ENCODE data around the gene SYNJ1.
"Not testable (repeated sequence)": the region's sequence is repeated elsewhere in the genome, so short reads cannot be mapped to it uniquely, and the experiment has no call there.

The SYNJ1 gene

DNA sequence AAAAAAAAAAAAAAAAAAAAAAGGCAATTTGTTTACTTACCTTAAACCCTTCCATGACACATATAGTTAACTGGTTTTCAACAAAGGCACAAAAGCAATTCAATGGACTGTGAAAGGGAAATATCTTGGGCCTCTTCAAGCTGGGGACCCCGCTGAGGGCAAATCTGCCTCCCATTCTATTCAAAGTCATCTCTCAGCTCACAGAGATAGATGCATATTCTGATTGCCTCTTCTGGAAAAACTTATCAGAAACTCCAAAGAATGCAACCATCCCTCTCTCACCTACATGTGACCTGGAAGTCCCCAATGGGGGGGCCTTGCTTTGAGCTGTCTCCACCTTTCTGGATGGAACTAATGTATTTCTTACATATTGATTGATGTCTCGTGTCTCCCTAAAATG lies 12.1 kb upstream of the SYNJ1 start:
- DNase-seq (ENCODE audit: low read depth, low spot score) = no peak

DNA sequence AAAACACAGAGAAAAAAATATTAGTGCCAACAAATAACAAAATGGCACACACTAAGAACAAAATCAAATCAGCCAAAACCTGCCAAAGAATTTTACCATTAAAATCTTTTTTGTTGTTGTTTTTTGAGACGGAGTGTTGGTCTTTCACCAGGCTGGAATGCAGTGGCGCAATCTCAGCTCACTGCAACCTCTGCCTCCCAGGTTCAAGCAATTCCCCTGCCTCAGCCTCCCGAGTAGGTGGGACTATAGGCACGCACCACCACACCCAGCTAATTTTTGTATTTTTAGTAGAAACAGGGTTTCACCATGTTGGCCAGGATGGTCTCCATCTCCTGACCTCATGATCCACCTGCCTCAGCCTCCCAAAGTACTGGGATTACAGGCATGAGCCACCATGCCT lies 8.3 kb upstream of the SYNJ1 start:
- DNase-seq (ENCODE audit: low read depth, low spot score) = not testable (repeated sequence)

DNA sequence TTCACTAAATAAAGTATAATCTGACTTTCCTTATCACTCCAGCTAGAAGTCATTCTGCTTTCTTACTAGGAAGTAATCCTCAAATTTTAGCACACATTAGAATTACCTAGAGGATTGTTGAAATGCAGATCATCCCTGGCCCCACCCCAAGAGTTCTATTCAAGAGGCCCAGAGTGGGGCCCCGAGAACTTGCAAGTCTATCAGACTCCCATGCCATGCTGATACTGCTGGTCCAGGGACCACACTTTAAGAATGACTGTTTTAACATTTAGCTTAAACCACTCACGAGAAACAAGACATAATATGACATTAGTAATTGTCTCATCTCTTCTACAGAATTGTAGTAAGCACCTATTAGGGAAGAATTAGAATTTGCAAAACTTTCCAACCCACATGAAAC lies 7.7 kb upstream of the SYNJ1 start:
- DNase-seq (ENCODE audit: low read depth, low spot score) = no peak

DNA sequence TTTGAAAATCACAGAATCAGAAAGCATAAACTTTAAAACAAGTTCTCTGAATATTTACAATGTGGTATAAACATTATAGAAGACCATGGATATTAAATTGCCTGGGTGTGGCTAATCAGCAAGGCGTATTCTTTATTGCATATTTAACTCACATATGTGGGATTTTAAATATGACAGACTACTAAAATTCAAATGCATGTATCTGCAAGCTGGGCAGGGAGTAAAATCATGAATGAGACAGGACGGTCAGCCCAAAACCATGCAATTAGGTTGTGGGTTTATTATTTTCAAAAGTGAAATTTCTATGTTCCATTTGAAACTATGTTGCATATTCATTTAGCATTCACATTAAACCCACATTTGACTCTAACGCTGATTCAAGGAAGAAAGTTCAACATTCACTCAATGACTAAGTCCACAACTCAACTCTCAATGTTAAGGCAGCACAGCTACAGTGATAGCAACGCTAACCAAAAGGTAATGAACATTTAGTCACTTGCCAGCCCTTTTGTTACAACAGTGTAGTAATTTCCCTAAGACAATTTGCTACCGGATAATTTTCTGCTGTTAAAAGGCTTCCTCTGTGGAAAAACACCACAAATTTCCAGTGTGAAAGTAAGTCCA lies 6.3 kb upstream of the SYNJ1 start:
- no peak for DNase-seq (ENCODE audit: low read depth, low spot score)

DNA sequence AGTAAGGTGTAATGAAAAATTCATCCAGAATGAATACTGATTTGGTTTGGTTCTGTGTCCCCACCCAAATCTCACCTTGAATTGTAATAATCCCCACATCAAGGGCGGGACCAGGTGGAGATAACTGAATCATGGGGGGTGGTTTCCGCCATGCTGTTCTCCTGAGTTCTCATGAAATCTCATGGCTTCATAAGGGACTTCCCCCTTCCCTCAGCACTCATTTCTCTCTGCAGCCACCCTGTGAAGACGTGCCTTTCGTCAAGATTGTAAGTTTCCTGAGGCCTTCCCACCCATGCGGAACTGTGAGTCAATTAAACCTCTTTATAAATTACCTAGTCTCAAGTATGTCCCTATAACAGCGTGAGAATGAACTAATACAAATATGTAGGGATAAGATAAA lies 5.5 kb upstream of the SYNJ1 start:
- DNase-seq (ENCODE audit: low read depth, low spot score) = no peak

DNA sequence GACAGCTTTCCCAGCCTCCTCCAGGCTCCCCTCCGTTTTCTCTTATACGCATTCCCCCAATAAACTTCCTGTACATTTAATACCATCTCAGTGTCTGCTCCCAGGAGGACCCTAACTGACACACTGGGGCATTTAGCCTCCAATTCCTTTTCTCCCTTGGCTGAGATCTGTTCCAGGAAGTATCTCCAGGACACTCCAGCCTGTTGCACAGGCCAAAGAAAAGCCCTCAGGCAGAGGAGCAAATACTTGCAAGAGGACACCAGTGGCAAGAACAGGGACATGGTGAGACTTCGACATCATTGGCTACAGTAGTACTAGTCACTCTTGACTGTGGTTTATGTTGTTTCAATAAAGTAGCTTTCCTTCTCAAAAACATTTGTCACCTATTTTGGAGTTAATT lies 4.7 kb upstream of the SYNJ1 start:
- DNase-seq (ENCODE audit: low read depth, low spot score) = peak; percentile 23

DNA sequence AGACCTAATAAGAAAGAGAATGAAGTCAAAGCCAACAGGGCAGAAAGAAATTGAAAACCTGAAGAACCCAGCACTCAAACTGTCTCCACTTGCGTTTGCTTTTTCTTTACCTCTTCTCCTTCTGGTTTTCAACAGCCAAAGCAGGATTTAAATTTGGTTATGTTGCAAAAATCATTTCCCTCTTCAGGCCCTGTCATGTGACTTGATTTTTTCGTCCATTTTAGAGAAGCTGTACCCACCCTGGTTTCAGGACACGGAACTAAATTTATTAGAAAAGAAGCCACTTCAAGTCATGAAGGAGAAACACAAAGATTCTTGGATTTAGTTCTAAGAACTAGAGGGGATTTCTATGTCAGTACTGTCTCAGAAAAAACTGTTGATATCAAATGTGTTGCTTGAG lies 1.0 kb upstream of the SYNJ1 start:
- no peak for DNase-seq (ENCODE audit: low read depth, low spot score)

DNA sequence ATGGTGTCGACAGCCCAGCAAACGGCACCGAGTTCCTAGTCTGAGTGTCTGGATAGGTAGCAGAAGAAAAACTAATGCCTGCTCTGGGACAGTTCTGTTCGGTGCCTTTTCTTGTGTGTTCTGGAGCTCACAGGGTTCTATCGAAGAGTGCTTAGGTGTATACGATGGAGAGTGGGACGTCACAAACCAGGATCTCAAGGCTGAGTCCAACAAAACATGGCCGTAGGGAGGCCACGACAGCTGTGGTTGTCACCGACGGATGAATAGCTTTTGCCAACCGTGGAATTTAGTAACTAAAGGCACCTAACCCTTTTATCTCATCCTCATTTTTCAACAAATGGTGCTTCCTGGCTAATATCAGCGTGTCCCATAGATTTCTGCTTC lies 635 bp upstream of the SYNJ1 start:
- no peak for DNase-seq (ENCODE audit: low read depth, low spot score)

DNA sequence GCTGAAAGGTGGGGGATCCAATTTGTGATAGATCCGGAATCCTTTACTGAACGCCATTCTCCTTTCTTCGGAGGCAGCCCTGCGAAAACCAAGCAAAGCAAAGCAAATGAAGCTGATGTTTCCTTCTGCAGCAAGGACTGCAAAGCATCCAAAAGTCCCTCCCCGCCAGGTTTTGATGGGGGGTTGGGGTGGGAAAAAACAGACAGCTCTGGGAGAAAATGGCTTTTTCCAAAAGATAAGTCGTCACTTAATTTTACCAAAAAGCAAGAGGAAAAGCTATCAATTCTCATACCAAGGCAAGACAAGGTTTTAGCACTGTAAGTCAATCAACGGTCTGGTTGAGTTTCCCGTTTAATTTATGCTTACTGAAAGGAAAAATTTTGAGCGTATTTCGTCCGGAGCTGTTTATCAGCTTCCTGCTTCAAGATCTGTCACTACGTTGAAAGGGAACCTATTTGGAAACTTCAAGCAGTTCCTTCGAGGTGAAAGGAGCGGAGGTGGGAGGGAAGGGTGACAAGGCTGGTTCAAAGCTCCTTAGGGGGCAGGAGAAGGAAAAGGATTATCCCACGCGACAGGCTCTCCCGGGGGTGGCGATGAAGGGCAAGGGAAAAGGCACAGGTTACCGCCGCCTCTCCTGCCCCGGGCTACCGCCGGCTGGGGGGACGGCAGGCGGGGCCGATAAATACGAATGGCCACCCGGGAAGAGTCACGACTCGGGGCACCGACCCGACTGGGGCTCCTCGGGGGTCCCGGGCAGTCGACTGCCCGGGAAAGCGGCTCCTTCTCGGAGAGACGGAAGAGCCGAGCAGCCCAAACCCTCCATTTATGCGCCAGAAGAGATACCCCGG lies 750 bp downstream of the SYNJ1 start:
- peak; percentile 60 for DNase-seq (ENCODE audit: low read depth, low spot score)

DNA sequence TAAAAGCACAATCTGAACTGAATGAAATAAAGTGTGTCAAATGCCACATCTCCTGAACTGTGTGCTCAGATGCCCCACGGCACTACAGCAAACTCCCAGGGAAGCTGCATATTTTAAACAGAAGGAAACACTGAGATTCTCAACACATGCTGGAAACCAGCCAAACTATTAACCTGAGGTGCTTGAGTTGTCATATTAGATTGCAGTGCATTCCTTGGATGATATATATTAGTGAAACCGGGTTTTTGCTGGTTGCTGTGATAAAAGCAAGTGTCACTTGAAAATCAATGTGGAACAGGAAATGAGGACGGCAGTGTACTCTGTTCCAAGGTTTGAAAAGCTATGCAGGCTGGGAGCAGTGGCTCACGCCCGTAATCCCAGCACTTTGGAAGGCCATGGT lies 8.7 kb downstream of the SYNJ1 start:
- no peak for DNase-seq (ENCODE audit: low read depth, low spot score)

DNA sequence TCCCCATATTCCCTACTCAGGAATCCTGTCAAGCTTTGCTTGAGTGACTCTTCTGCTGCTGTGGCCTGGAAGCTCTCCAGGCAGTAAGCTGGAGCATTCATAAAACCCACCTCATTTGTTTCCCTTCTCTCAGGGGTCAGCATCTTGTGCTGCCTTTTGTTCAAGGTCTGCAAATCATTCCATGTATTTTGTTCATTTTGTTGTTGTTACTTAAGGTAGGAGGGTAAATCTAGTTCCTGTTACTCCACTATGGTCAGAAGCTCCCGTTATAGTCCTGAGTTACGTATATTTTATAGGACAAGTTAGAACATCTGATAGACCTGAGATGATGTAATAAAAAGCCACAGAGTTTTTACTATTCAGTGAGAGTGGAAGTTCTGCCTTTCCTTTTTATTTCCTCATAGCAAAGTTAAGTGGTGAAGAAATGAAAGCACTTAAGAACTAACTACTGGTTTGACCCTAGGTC lies 9.9 kb downstream of the SYNJ1 start:
- no peak for DNase-seq (ENCODE audit: low read depth, low spot score)

DNA sequence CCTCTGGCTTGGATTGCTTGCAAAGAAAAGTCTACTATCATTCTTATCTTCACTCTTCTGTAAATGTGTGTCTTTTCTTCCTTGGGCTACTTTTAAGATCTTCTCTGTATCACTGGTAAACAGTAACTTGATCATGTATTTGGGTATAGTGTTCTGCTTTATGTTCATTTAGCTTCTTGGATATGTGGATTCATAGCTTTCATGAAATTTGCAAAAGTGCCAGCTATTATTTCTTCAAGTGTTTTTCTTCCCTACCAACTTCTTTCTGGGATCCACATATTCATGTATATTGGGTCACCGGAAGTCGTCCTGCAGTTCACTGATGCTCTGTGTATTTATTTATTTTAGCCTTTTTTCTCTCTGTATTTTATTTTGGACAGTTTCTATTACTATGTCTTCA lies 11.3 kb downstream of the SYNJ1 start:
- DNase-seq (ENCODE audit: low read depth, low spot score) = no peak

DNA sequence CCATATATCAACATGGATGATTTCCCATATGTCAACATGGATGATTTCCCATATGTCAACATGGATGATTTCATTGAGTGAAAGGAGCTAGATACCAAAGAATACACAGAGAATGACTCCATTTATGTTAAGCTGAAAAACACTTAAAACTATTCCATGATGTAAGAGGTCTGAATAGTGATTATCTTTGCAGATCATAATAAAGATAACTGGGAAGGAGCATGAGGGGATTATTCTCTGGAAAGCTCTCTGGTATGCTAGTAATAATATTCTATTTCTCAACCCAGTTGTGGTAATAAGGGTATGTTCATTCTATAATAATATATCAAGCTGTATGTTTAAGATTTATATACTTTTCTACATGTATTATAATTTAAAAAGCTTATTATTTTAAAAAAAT lies 14.1 kb downstream of the SYNJ1 start:
- no peak for DNase-seq (ENCODE audit: low read depth, low spot score)

DNA sequence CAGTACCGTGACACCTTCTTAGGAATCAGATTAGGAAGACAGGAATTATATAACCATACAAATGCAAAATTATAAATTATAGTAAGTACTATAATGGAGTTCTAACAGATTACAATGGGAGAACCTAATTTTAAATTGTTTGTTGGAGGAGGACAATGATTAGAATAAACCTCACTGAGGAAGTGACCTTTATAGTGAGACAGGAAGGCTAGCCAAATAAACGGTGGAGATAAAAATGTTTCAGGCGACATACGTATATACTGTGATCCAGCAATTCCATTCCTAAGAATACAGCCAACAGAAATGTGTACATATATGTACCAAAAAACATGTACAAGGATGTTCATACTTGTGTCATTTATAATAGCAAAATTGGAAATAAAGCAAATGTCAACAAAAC lies 15.2 kb downstream of the SYNJ1 start:
- no peak for DNase-seq (ENCODE audit: low read depth, low spot score)

DNA sequence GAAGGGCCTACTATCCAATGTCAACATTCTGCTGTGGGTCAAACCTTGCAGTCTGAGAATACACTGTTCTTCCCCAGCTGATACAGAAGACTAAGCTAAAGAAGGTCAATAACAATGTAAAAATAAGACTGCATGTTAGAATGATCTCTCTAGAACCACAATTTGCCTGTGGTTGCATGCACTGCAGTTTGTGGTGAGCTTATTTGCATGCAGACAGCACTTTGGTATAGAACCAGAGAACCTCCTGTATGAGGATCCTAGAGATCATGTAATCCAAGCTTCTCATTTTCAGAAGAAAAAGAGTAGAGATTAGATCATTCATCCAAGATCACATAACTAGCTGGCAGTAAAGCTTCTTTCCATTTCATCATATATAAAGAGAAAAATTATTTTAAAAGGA lies 15.8 kb downstream of the SYNJ1 start:
- no peak for DNase-seq (ENCODE audit: low read depth, low spot score)

DNA sequence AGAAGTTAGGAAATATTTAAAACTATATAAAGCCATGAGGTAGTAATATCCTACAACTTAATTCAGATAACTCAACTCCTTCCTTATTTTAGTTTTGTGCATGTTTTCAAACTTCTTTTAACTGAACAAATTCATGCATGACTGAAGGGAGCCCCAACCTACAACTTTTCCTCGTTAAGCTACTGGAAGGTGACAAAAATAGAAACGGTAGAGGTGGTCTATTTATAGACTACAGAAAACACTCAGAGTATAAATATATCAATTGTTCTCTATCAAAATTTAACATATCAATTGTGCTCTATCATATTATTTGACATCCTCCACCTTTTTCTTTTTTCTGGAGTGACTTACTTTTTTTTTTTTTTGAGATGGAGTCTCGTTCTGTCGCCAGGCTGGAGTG lies 16.8 kb downstream of the SYNJ1 start:
- no peak for DNase-seq (ENCODE audit: low read depth, low spot score)

DNA sequence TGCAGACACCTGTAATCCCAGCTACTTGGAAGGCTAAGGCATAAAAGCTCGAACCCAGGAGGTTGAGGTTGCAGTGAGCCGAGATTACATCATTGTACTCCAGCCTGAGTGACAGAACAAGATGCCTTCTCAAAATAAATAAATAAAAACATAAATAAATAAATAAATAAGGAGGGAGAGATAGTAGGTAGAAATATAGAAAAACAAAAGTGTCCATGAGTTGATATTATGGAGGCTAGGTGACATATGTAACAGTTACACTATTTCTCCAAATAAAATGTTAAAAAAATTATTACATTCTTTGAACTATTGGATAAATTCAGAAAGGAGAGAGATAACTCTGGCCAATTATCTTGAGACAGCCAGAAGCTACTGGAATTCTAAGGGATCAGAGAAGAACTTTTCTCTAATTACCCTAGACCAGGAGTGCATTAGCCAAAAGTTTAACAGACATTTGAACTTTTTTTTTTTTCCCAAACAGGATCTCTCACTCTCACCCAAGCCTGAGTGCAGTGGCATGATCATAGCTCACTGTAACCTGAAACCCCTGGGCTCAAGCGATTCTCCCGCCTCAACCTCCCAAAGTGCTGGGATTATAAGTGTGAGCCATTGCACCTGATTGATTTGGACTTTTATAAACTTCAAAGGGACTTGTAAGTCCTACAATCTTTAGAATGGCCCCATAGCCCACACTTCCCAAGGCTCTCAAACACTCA lies 17.6 kb downstream of the SYNJ1 start:
- peak; percentile 14 for DNase-seq (ENCODE audit: low read depth, low spot score)

DNA sequence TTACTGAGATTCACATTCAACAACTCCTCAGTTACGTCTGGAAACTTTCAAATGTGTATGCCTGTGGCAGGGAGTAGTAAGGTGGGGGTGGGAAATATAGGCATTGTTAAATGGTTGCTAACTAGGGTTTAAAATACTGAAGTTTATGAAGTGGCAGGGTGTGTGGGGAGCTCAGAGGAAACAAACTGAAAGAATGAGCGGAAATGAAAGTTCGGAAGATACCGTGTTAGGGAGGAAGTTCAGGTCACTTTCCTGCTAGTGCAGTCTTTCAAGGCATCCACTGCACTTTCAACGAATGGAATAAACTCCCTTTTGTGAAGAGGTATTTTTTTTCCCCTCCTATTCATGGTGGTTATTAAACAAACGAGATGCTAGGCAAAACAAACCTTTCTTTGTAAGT lies 19.7 kb downstream of the SYNJ1 start:
- DNase-seq (ENCODE audit: low read depth, low spot score) = no peak

DNA sequence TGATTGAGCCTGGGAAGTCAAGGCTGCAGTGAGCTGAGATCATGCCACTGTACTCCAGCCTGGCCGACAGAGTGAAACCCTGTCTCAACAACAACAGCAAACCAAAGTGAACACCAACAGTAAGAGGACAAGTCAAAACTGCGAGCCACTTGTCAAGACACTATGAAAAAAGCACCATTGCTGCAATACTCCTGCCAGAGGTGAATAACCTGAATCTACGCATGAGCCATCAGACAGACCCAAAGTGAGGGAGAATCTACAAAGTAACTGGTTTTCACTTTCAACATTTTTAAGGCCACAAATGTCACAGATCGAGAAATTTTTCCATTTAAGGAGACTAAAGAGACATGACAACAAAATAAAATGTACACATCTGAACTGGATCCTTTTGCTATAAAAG lies 21.9 kb downstream of the SYNJ1 start:
- no peak for DNase-seq (ENCODE audit: low read depth, low spot score)

DNA sequence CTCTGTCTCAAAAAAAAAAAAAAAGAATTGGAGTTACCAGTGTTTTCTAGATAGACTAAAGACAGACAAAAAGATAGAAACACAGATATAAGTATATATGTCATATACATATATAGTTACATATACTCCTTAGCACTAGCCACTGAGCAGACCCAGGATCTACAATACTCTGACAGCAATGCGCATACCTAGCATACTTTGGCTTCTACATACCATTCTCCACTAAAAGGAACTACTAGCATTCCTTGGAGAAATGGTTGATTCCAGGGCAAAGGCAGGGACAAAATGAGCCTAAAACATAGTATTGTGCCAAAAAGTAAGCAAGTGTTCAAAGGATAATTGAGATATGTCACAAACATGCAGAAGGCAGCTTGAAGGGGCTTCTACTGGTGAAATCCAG lies 22.7 kb downstream of the SYNJ1 start:
- DNase-seq (ENCODE audit: low read depth, low spot score) = no peak

DNA sequence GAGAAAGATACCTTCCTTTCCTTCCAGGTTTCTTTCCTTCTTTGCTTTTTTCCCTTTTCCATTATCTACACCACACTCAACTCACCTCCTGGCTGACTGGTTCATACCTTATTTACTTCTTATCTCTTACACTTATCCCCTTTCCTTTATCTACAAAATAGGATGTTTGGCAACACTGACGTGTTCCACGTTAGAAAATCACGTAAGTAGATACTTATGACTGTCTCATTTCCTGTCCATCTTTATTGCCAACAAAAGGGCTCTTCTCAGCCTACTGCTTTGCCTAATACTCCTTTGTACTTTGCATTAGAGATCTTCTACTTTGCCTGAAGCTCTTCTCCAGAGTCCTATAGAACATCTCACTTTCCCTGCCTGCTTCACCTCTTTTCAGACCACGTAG lies 25.1 kb downstream of the SYNJ1 start:
- no peak for DNase-seq (ENCODE audit: low read depth, low spot score)

DNA sequence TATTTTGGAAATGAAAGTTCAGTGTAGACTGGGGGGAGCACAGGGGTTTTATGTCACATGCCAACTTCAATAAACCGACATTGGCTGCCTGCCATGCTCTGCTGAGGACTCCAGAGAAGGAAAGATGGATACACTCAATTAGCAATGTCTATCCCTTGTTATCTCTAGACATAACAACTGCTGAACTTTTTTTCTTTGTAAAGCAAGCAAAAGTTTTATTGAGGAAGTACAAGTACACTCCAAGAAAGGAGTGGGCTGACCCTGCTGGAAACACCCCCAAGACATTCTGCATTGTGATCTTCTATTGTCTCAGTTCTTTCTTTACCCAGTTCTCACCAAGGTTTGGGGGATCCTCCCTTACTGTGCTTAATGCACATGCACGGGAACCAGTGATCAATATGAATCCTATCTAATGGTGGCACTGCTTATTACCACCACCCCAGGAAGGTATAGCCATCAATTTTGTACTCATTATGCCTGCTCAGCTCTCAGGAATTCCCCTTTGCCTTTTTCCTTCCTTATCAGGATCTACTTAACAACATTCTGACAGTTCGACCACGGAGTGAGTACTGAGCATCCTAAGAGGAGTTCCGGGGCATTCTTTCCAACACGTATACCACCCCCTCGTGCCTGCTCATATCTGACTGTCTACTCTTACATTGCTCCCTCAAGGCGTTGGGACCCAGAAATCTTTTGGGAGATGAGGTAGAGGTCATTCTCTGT lies 28.7 kb downstream of the SYNJ1 start:
- no peak for DNase-seq (ENCODE audit: low read depth, low spot score)
